ENCODE measurements around the gene ARHGEF28. TPM values are rescaled to one million over a fixed set of nuclear protein-coding genes. Genes with fewer than 3 reads are reported as not detected.

ARHGEF28 gene
- total RNA-seq, 4 donors from 2014 or later: 0.52 to 1.2 (median 0.98) TPM

DNA sequence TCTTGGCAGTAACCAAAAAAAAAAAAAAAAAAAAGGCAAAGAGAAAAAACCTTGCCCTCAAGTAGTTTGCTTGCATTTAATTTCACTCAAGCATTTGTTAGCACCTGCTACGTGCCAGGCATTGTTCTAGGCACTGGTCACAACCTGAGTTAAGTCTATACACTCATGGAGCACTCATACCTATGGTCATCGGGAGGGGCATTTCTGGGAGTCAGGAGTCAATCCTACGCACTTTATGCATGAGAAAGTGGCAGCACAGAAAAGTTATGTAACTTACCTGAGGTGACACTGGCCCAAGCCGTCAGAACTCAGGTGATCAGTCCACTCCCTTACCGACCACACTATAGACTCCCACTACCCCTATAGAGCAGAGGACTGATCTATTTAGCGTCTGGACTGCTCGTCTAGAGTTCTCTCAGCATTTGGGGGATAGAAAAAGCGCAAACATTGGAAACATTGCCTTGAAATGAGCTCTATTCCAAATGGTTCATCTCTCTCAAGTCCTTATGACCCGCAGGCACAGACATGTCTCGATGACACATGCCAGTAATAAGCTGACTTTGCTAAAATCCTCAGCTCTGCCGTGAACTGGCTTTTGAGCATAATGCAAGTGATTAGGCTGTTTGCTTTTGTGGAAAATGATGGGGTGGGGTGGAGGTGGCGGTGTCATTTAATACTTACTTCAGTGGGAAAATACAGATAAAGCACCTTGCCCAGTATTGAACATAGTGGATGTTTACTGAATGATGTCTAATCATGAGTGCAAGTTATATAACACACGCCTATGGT is 160.2 kb downstream of the ARHGEF28 start:
- TF ChIP-seq POLR2A (IDR thresholded peaks at IDR 0.05) (no peak), CTCF (IDR thresholded peaks at IDR 0.05 in 4 of 5, conservative IDR thresholded peaks at IDR 0.05 in 1 of 5) (no peak)
- Histone ChIP-seq H3K27me3 (no peaks in the 10 kb centered on the region), H3K27ac (no peak overlapping the region), H3K9me3 (no peaks in the 10 kb centered on the region), H3K4me1 (no peaks in the 10 kb centered on the region), H3K36me3 (no peaks in the 10 kb centered on the region), H3K4me3 (no peak overlapping the region)
- intact Hi-C loops (cut with DNase I; ENCODE audit: low total_unique reads): no loop called here
- no peak for ATAC-seq
- in situ Hi-C loops (cut with MboI; ENCODE audit: low sequenced_read_pairs in 4 of 4): no loop called here
- DNase-seq: no peak

DNA sequence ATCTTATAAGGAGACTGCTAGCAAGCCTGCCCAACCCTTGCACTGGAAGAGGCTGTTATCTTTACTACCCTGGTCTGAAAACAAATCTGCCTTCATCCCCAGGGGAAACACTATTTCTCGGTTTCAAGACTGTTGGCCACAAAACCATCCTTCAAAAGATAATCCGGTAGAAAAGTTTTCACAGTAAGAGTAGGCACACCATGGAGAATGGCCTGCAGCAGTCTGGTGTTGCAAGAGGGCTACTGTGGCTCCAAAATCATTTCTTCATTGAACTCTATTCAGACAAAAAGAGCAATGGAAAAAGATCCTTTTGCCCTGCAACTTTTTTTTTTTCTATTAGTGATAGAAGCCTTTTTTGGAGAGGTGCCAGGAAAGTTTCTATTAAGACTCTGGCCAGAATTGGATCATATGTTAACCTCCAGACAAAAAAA is 163.9 kb downstream of the ARHGEF28 start:
- in situ Hi-C loops (cut with MboI; ENCODE audit: low sequenced_read_pairs in 4 of 4): loop anchor here (5.0 kb wide), 1 partner anchor 198 kb away; no protein-coding TSS in a partner anchor
- intact Hi-C loops (cut with DNase I; ENCODE audit: low total_unique reads): no loop called here

GRCh38 chr5:73791389-73791788 is 165.4 kb downstream of the ARHGEF28 start:
- Histone ChIP-seq H3K4me3 (no peak overlapping the region), H3K27ac (no peak overlapping the region), H3K4me1 (no peaks in the 10 kb centered on the region), H3K27me3 (no peaks in the 10 kb centered on the region), H3K36me3 (no peaks in the 10 kb centered on the region), H3K9me3 (no peaks in the 10 kb centered on the region)
- TF ChIP-seq POLR2A (IDR thresholded peaks at IDR 0.05): no peak
- no peak for TF ChIP-seq CTCF (IDR thresholded peaks at IDR 0.05 in 4 of 5, conservative IDR thresholded peaks at IDR 0.05 in 1 of 5)
- intact Hi-C loops (cut with DNase I; ENCODE audit: low total_unique reads): no loop called here
- no peak for ATAC-seq
- in situ Hi-C loops (cut with MboI; ENCODE audit: low sequenced_read_pairs in 4 of 4): loop anchor here (5.0 kb wide), 1 partner anchor 199 kb away; no protein-coding TSS in a partner anchor
- DNase-seq: no peak

More for the DNA sequence above, 163.9 kb downstream of the ARHGEF28 start:
- DNase-seq (no peak), ATAC-seq (no peak)
- no peaks in the 10 kb centered on the region for H3K36me3 ChIP-seq
- TF ChIP-seq POLR2A (IDR thresholded peaks at IDR 0.05): no peak
- TF ChIP-seq CTCF (IDR thresholded peaks at IDR 0.05 in 4 of 5, conservative IDR thresholded peaks at IDR 0.05 in 1 of 5): no peak
- H3K4me1 ChIP-seq: no peaks in the 10 kb centered on the region
- no peaks in the 10 kb centered on the region for H3K9me3 ChIP-seq
- no peak overlapping the region for H3K27ac ChIP-seq
- H3K4me3 ChIP-seq: no peak overlapping the region
- no peaks in the 10 kb centered on the region for H3K27me3 ChIP-seq

DNA sequence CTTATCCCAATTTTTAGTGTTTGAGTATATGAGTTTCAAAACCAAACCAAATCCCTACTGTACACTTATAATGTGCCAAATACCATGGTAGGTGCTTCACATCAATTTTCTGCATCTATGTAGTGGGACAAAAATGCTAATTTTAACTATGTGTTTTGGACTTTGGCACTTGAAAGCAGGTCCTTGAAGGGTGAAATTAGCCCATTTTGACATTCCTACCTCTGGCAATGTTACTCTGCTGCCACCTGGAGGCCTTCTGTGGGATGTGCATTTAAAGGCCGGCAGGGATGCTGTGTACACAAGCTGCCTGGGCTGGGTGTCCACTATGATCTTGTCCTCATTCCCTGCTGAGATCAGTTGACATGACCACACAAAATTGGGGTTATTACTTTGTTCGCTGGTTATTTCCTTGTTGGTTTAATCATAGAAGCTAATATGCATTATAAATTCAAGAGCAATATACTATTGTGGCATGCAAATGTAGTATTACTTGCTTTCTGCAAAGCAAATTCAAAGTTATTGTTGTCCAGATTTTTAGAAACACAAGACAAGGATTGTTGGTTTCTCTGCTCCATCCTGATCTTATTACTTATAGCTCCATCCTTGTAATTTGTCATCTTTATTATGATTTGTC is 166.8 kb downstream of the ARHGEF28 start:
- intact Hi-C loops (cut with DNase I; ENCODE audit: low total_unique reads): loop anchor here (1.0 kb wide), 1 partner anchor 202 kb away; no protein-coding TSS in a partner anchor
- H3K27me3 ChIP-seq: no peaks in the 10 kb centered on the region
- in situ Hi-C loops (cut with MboI; ENCODE audit: low sequenced_read_pairs in 4 of 4): loop anchor here (5.0 kb wide), 1 partner anchor 201 kb away; no protein-coding TSS in a partner anchor
- H3K4me3 ChIP-seq: no peak overlapping the region
- no peaks in the 10 kb centered on the region for H3K9me3 ChIP-seq
- TF ChIP-seq POLR2A (IDR thresholded peaks at IDR 0.05) (no peak), CTCF (IDR thresholded peaks at IDR 0.05 in 4 of 5, conservative IDR thresholded peaks at IDR 0.05 in 1 of 5) (peak; percentile 79 to 97 (median 93))
- H3K27ac ChIP-seq: no peak overlapping the region
- peaks cover 0 to 5% of the 10 kb centered on the region in 2 donors for H3K4me1 ChIP-seq
- ATAC-seq (peak; percentile 71 to 75), DNase-seq (peak; percentile 12 to 47)
- H3K36me3 ChIP-seq: no peaks in the 10 kb centered on the region
